Caco-2 (cell line): ENCODE results near the gene MYH13. TPM values are rescaled to one million over a fixed set of nuclear protein-coding genes. Genes with fewer than 3 reads are reported as not detected.

Experiments
- BruUV-seq: library from RNA; stranded (reverse); fragments of 400-500 nt; replicated peaks from 2 replicates; lab custom pipeline; 2021; lab: Mats Ljungman, UMichigan
- CTCF ChIA-PET: fragments of 300-600 bp; sonication (Branson Sonifier 250); formaldehyde crosslinking; loops from one replicate; lab custom pipeline; 2022; ENCODE audit warnings: antibody characterized with exemption; lab: Charles Lee
- POLR2A ChIA-PET: fragments of 300-600 bp; sonication (Branson Sonifier 250); formaldehyde crosslinking; loops from one replicate; lab custom pipeline; 2022; ENCODE audit warnings: antibody characterized with exemption; lab: Charles Lee
- DNase-seq, 2 experiments: peaks; one replicate each; pipeline versions ENCODE4 v3.0.0 to v3.0.0-alpha.2; 2020 to 2022
- H3K27me3 ChIP-seq: replicated peaks from 2 replicates; pipeline ENCODE4 v1.6.0; 2011; ENCODE audit warnings: low read length; ENCODE audit not compliant: control insufficient read depth, insufficient read depth
- H3K36me3 ChIP-seq: 2 replicates; pipeline ENCODE4 v1.5.1; 2011; ENCODE audit warnings: low read length; ENCODE audit not compliant: control insufficient read depth, insufficient read depth
- H3K4me1 ChIP-seq: fragments of 250-450 bp; sonication (Bioruptor Pico); 2 replicates; pipeline ENCODE4 v1.5.1; 2020; ENCODE audit warnings: mild to moderate bottlenecking
- H3K4me3 ChIP-seq: 2 replicates; pipeline ENCODE4 v1.5.1; 2011; ENCODE audit warnings: low read depth, mild to moderate bottlenecking, control low read depth, low read length
- H3K9me3 ChIP-seq: fragments of 250-450 bp; sonication (Bioruptor Pico); 2 replicates; pipeline ENCODE4 v1.5.1; 2020; ENCODE audit warnings: mild to moderate bottlenecking, moderate library complexity
- H3K27ac Mint-ChIP-seq: one replicate; pipeline ENCODE4 v1.8.0; 2022; ENCODE audit warnings: mixed read lengths; ENCODE audit not compliant: unreplicated experiment
- H3K27me3 Mint-ChIP-seq: one replicate; pipeline ENCODE4 v1.8.0; 2022; ENCODE audit warnings: mixed read lengths; ENCODE audit not compliant: insufficient read depth, unreplicated experiment
- H3K36me3 Mint-ChIP-seq: one replicate; pipeline ENCODE4 v1.8.0; 2022; ENCODE audit warnings: mild to moderate bottlenecking, mixed read lengths; ENCODE audit not compliant: insufficient read depth, unreplicated experiment
- H3K4me1 Mint-ChIP-seq: one replicate; pipeline ENCODE4 v1.8.0; 2022; ENCODE audit warnings: low read depth, mixed read lengths; ENCODE audit not compliant: unreplicated experiment
- H3K4me3 Mint-ChIP-seq: one replicate; pipeline ENCODE4 v1.8.0; 2022; ENCODE audit warnings: mild to moderate bottlenecking, moderate library complexity, mixed read lengths; ENCODE audit not compliant: unreplicated experiment
- H3K9me3 Mint-ChIP-seq: one replicate; pipeline ENCODE4 v1.8.0; 2022; ENCODE audit warnings: mixed read lengths; ENCODE audit not compliant: unreplicated experiment
- CTCF ChIP-seq, 2 experiments: fragments of 200-600 bp in 1 of 2; IDR thresholded peaks; 1 replicate in 1 of 2; 2 replicates in 1 of 2; pipeline versions ENCODE4 v1.5.1 to v1.8.0; 2011 to 2022; ENCODE audit warnings: antibody characterized with exemption in 1 of 2, control low read depth in 1 of 2, inconsistent platforms in 1 of 2, low read depth in 1 of 2, low read length in 1 of 2, mild to moderate bottlenecking in 1 of 2, moderate library complexity in 1 of 2; ENCODE audit not compliant: insufficient read depth in 1 of 2, severe bottlenecking in 1 of 2, unreplicated experiment in 1 of 2
- intact Hi-C: fragments of 100-400 bp; cut with micrococcal nuclease; formaldehyde crosslinking; loops from one replicate; pipeline ENCODE4 v1.10.0; 2022; ENCODE audit not compliant: unreplicated experiment
- total RNA-seq: library from RNA; stranded (reverse); gene quantifications from 2 replicates; pipeline ENCODE4 v1.2.3, GENCODE V29; 2022

MYH13 gene
- total RNA-seq, 1 experiment from 2014 or later = not detected

DNA sequence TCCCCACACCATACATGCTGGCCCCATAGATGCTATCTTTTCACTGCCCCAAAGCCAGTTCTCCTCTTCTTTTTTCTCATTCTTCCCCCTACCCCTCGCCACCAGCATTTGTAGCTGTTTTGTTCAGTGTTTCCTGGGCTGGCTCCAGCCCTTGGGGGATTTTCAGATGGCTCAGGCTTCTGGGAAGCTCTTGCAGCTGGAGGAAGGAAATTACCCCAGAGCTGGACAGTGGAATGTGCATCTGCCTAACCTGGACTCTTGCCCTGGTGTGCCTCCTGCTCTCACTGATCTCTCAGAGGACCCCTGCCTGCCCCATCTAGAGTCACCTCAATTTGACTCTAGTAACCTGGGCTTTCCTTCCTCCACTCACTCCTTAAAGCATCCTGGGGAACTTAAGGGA is 82.8 kb downstream of the MYH13 start:
- CTCF ChIA-PET = no interaction called here
- intact Hi-C loops = no loop called here
- DNase-seq = no peak

GRCh38 chr17:10286324-10286723 is 86.5 kb downstream of the MYH13 start:
- H3K4me3 Mint-ChIP-seq = no peak overlapping the region
- H3K27ac Mint-ChIP-seq = no peak overlapping the region
- H3K36me3 Mint-ChIP-seq = no peaks in the 10 kb centered on the region
- no peaks in the 10 kb centered on the region for H3K9me3 ChIP-seq
- DNase-seq = no peak
- ChIA-PET POLR2A (no interaction called here), CTCF (no interaction called here)
- no peak for TF ChIP-seq CTCF (IDR thresholded peaks at IDR 0.05; ENCODE audit: insufficient read depth in 1 of 2, low read depth in 1 of 2, low read length in 1 of 2, severe bottlenecking in 1 of 2, unreplicated experiment in 1 of 2)
- no peaks in the 10 kb centered on the region for H3K4me1 ChIP-seq
- H3K4me1 Mint-ChIP-seq = no peaks in the 10 kb centered on the region
- H3K27me3 ChIP-seq = no peaks in the 10 kb centered on the region
- intact Hi-C loops = no loop called here
- no TSS peak for BruUV-seq
- H3K4me3 ChIP-seq = no peak overlapping the region
- no peaks in the 10 kb centered on the region for H3K36me3 ChIP-seq
- peaks cover 5% of the 10 kb centered on the region for H3K27me3 Mint-ChIP-seq
- H3K9me3 Mint-ChIP-seq = no peaks in the 10 kb centered on the region

More for the DNA sequence above, 82.8 kb downstream of the MYH13 start:
- Mint-ChIP-seq H3K27me3 (peaks cover 5% of the 10 kb centered on the region), H3K27ac (no peak overlapping the region), H3K36me3 (no peaks in the 10 kb centered on the region), H3K4me1 (no peaks in the 10 kb centered on the region), H3K4me3 (no peak overlapping the region), H3K9me3 (no peaks in the 10 kb centered on the region)
- Histone ChIP-seq H3K36me3 (no peaks in the 10 kb centered on the region), H3K4me3 (no peak overlapping the region), H3K4me1 (no peaks in the 10 kb centered on the region), H3K9me3 (no peaks in the 10 kb centered on the region), H3K27me3 (no peaks in the 10 kb centered on the region)
- no TSS peak for BruUV-seq
- no peak for TF ChIP-seq CTCF (IDR thresholded peaks at IDR 0.05; ENCODE audit: insufficient read depth in 1 of 2, low read depth in 1 of 2, low read length in 1 of 2, severe bottlenecking in 1 of 2, unreplicated experiment in 1 of 2)
- POLR2A ChIA-PET = no interaction called here

GRCh38 chr17:10285896-10286295 is 86.9 kb downstream of the MYH13 start:
- CTCF ChIA-PET = no interaction called here
- no TSS peak for BruUV-seq
- H3K36me3 Mint-ChIP-seq = no peaks in the 10 kb centered on the region

More at GRCh38 chr17:10285896-10286295, 86.9 kb downstream of the MYH13 start:
- Histone ChIP-seq H3K4me3 (no peak overlapping the region), H3K36me3 (no peaks in the 10 kb centered on the region), H3K27me3 (no peaks in the 10 kb centered on the region), H3K4me1 (no peaks in the 10 kb centered on the region), H3K9me3 (no peaks in the 10 kb centered on the region)
- H3K27ac Mint-ChIP-seq = no peak overlapping the region
- H3K27me3 Mint-ChIP-seq = peaks cover 5% of the 10 kb centered on the region
- H3K4me3 Mint-ChIP-seq = no peak overlapping the region
- H3K9me3 Mint-ChIP-seq = no peaks in the 10 kb centered on the region
- POLR2A ChIA-PET = no interaction called here
- TF ChIP-seq CTCF (IDR thresholded peaks at IDR 0.05; ENCODE audit: insufficient read depth in 1 of 2, low read depth in 1 of 2, low read length in 1 of 2, severe bottlenecking in 1 of 2, unreplicated experiment in 1 of 2) = no peak
- no peaks in the 10 kb centered on the region for H3K4me1 Mint-ChIP-seq
- intact Hi-C loops = no loop called here
- no peak for DNase-seq
